H1 (cell line): Measurements from ENCODE around the gene CCDC33. TPM values are rescaled to one million over a fixed set of nuclear protein-coding genes. Genes with fewer than 3 reads are reported as not detected.

ENCODE experiments used
- CTCF ChIA-PET: fragments of 300-600 bp; sonication (Branson Sonifier 250); formaldehyde crosslinking; loops from one replicate; lab custom pipeline; 2021; ENCODE audit not compliant: partially characterized antibody; lab: Charles Lee
- POLR2A ChIA-PET: fragments of 300-600 bp; sonication (Branson Sonifier 250); formaldehyde crosslinking; loops from one replicate; lab custom pipeline; 2021; ENCODE audit warnings: inconsistent platforms; ENCODE audit not compliant: partially characterized antibody; lab: Charles Lee
- DNase-seq, 2 experiments: peaks; one replicate each; pipeline versions ENCODE4 v3.0.0 to v3.0.0-alpha.2; 2010 to 2022; ENCODE audit warnings: low spot score in 2 of 2, low read depth in 1 of 2, mixed read lengths in 1 of 2
- FAIRE-seq: peaks from 2 replicates; lab custom pipeline; 2011; peaks lifted over from hg19 to GRCh38; lab: Jason Lieb, UNC
- H2AFZ ChIP-seq: 2 replicates; pipeline ENCODE4 v1.8.1; 2012; ENCODE audit warnings: low read length, inconsistent platforms
- H2AK5ac ChIP-seq: 2 replicates; pipeline ENCODE4 v1.6.1; 2013; ENCODE audit warnings: low read depth, low read length
- H2BK120ac ChIP-seq: replicated peaks from 2 replicates; pipeline ENCODE3; 2013; ENCODE audit warnings: low read depth, low read length, inconsistent platforms
- H2BK12ac ChIP-seq: 2 replicates; pipeline ENCODE4 v1.6.1; 2013; ENCODE audit warnings: low read depth, low read length
- H2BK15ac ChIP-seq: 2 replicates; pipeline ENCODE4 v1.6.1; 2013; ENCODE audit warnings: low read length
- H2BK20ac ChIP-seq: 2 replicates; pipeline ENCODE4 v1.6.1; 2013; ENCODE audit warnings: low read length
- H2BK5ac ChIP-seq: 2 replicates; pipeline ENCODE4 v1.6.1; 2013; ENCODE audit warnings: low read depth, low read length
- H3K14ac ChIP-seq: 2 replicates; pipeline ENCODE4 v1.6.1; 2013; ENCODE audit warnings: inconsistent platforms; ENCODE audit not compliant: insufficient read length
- H3K18ac ChIP-seq: 2 replicates; pipeline ENCODE4 v1.6.1; 2013; ENCODE audit warnings: low read length; ENCODE audit errors: extremely low read depth
- H3K23ac ChIP-seq: 2 replicates; pipeline ENCODE4 v1.6.1; 2013; ENCODE audit warnings: inconsistent platforms; ENCODE audit not compliant: insufficient read length
- H3K23me2 ChIP-seq: 2 replicates; pipeline ENCODE4 v1.6.1; 2013; ENCODE audit warnings: low read depth, low read length
- H3K27ac ChIP-seq: 2 replicates; pipeline ENCODE4 v1.6.1; 2011; ENCODE audit warnings: low read depth, low read length, inconsistent platforms
- H3K27me3 ChIP-seq, 4 experiments: replicated peaks in 1 of 4; 1 replicate in 1 of 4; 2 replicates in 3 of 4; pipeline versions ENCODE4 v1.6.1 to v1.8.1; 2011 to 2013; ENCODE audit warnings: low read length in 3 of 4, mild to moderate bottlenecking in 3 of 4, inconsistent platforms in 2 of 4, mixed read lengths in 2 of 4, moderate library complexity in 1 of 4; ENCODE audit not compliant: control insufficient read depth in 3 of 4, insufficient read depth in 3 of 4; ENCODE audit errors: extremely low read depth in 1 of 4
- H3K36me3 ChIP-seq, 4 experiments: 2 replicates each; pipeline versions ENCODE4 v1.6.1 to v1.8.1; 2011 to 2013; ENCODE audit warnings: mild to moderate bottlenecking in 4 of 4, low read length in 3 of 4, moderate library complexity in 2 of 4, control low read depth in 1 of 4, inconsistent platforms in 1 of 4; ENCODE audit not compliant: insufficient read depth in 4 of 4, control insufficient read depth in 2 of 4
- H3K4ac ChIP-seq: replicated peaks from 2 replicates; pipeline ENCODE3; 2013; ENCODE audit warnings: low read length, low read depth, mixed read lengths, inconsistent platforms; ENCODE audit not compliant: insufficient read length
- H3K4me1 ChIP-seq, 4 experiments: replicated peaks in 1 of 4; 1 replicate in 1 of 4; 2 replicates in 3 of 4; pipeline versions ENCODE4 v1.6.1 to v1.8.1; 2011 to 2013; ENCODE audit warnings: low read length in 3 of 4, inconsistent platforms in 2 of 4, mixed read lengths in 1 of 4; ENCODE audit not compliant: insufficient read depth in 4 of 4, control insufficient read depth in 3 of 4
- H3K4me2 ChIP-seq, 2 experiments: 2 replicates each; pipeline versions ENCODE4 v1.6.1 to v1.8.1; 2011 to 2013; ENCODE audit warnings: low read depth in 2 of 2, low read length in 2 of 2, control low read depth in 1 of 2, inconsistent platforms in 1 of 2, mild to moderate bottlenecking in 1 of 2; ENCODE audit not compliant: insufficient read depth in 1 of 2
- H3K4me3 ChIP-seq, 4 experiments: fragments of 200-600, 300-600 bp in 1 of 4; sonication (generic), shearing (Covaris generic), sonication (Bioruptor Twin) in 1 of 4; 2 replicates each; pipeline versions ENCODE4 v1.5.1 to v1.8.1; 2011 to 2016; ENCODE audit warnings: low read length in 4 of 4, low read depth in 3 of 4, control low read depth in 2 of 4, inconsistent platforms in 2 of 4, mild to moderate bottlenecking in 2 of 4, mixed read lengths in 1 of 4, moderate library complexity in 1 of 4; ENCODE audit not compliant: insufficient read depth in 2 of 4; ENCODE audit errors: extremely low read depth in 1 of 4
- H3K56ac ChIP-seq: replicated peaks from 2 replicates; pipeline ENCODE3; 2013; ENCODE audit warnings: low read depth, mild to moderate bottlenecking, mixed read lengths, low read length, inconsistent platforms; ENCODE audit not compliant: insufficient read length
- H3K79me1 ChIP-seq: 2 replicates; pipeline ENCODE4 v1.6.1; 2013; ENCODE audit warnings: low read depth, low read length, control low read depth
- H3K79me2 ChIP-seq, 2 experiments: 2 replicates each; pipeline versions ENCODE4 v1.6.1 to v1.8.1; 2012 to 2013; ENCODE audit warnings: low read length in 2 of 2, mild to moderate bottlenecking in 2 of 2, inconsistent platforms in 1 of 2; ENCODE audit not compliant: insufficient read depth in 2 of 2, control insufficient read depth in 1 of 2
- H3K9ac ChIP-seq, 4 experiments: replicated peaks in 1 of 4; 1 replicate in 1 of 4; 2 replicates in 3 of 4; pipeline versions ENCODE4 v1.6.1 to v1.8.1; 2011 to 2013; ENCODE audit warnings: low read depth in 3 of 4, low read length in 3 of 4, control low read depth in 2 of 4, mild to moderate bottlenecking in 2 of 4, moderate library complexity in 2 of 4, inconsistent platforms in 1 of 4; ENCODE audit errors: extremely low read depth in 1 of 4
- H3K9me3 ChIP-seq, 2 experiments: 2 replicates each; pipeline versions ENCODE4 v1.6.1 to v1.8.1; 2012 to 2013; ENCODE audit warnings: mild to moderate bottlenecking in 2 of 2, moderate library complexity in 2 of 2, control low read depth in 1 of 2, inconsistent platforms in 1 of 2, low read depth in 1 of 2, low read length in 1 of 2, mixed read lengths in 1 of 2; ENCODE audit not compliant: insufficient read depth in 2 of 2
- H4K20me1 ChIP-seq, 2 experiments: replicated peaks in 1 of 2; 2 replicates each; pipeline versions ENCODE3 to v1.8.1; 2011 to 2013; ENCODE audit warnings: inconsistent platforms in 2 of 2, low read length in 2 of 2, mild to moderate bottlenecking in 1 of 2; ENCODE audit not compliant: insufficient read depth in 2 of 2, control insufficient read depth in 1 of 2
- H4K5ac ChIP-seq: 2 replicates; pipeline ENCODE4 v1.6.1; 2013; ENCODE audit warnings: low read length, low read depth, mixed read lengths, inconsistent platforms; ENCODE audit not compliant: insufficient read length
- H4K8ac ChIP-seq: 2 replicates; pipeline ENCODE4 v1.8.0; 2013; ENCODE audit warnings: mild to moderate bottlenecking, moderate library complexity, low read length, inconsistent platforms; ENCODE audit not compliant: insufficient read depth; ENCODE audit errors: extremely low read depth
- H4K91ac ChIP-seq: replicated peaks from 2 replicates; pipeline ENCODE3; 2013; ENCODE audit warnings: low read length, mixed read lengths, inconsistent platforms; ENCODE audit not compliant: insufficient read length
- ASH2L ChIP-seq: fragments of 200-600, 300-600 bp; sonication (generic); IDR thresholded peaks from one replicate; pipeline ENCODE4 v1.7.1; 2017; ENCODE audit warnings: low read length
- ATF2 ChIP-seq: IDR thresholded peaks from 2 replicates; pipeline ENCODE4 v1.6.1; 2012; ENCODE audit warnings: low read length, inconsistent platforms
- EP300 ChIP-seq, 2 experiments: IDR thresholded peaks; 1 replicate in 1 of 2; 2 replicates in 1 of 2; pipeline ENCODE4 v1.6.1; 2011 to 2012; ENCODE audit warnings: low read depth in 2 of 2, low read length in 2 of 2, mild to moderate bottlenecking in 2 of 2, borderline replicate concordance in 1 of 2, inconsistent platforms in 1 of 2, moderate library complexity in 1 of 2
- HDAC6 ChIP-seq: IDR thresholded peaks from one replicate; pipeline ENCODE4 v1.7.1; 2012; ENCODE audit warnings: low read depth, mild to moderate bottlenecking, inconsistent platforms, low read length, moderate library complexity
- JUND ChIP-seq: IDR thresholded peaks from 2 replicates; pipeline ENCODE4 v1.6.1; 2011; ENCODE audit warnings: mild to moderate bottlenecking, improper control_type of control experiment, low read length
- POLR2A ChIP-seq, 2 experiments: IDR thresholded peaks; 1 replicate in 1 of 2; 2 replicates in 1 of 2; pipeline ENCODE4 v1.6.1; 2011; ENCODE audit warnings: low read depth in 2 of 2, low read length in 2 of 2, mild to moderate bottlenecking in 2 of 2; ENCODE audit errors: control extremely low read depth in 1 of 2
- POLR2AphosphoS5 ChIP-seq: IDR thresholded peaks from 2 replicates; pipeline ENCODE4 v1.6.1; 2011; ENCODE audit warnings: low read depth, low read length
- POU5F1 ChIP-seq: IDR thresholded peaks from 2 replicates; pipeline ENCODE4 v1.6.1; 2011; ENCODE audit warnings: low read depth, mild to moderate bottlenecking, low read length, moderate library complexity
- RBBP5 ChIP-seq: IDR thresholded peaks from 2 replicates; pipeline ENCODE4 v1.7.1; 2012; ENCODE audit warnings: low read depth, mild to moderate bottlenecking, inconsistent platforms, low read length, moderate library complexity, borderline replicate concordance
- SUZ12 ChIP-seq: fragments of 200-600 bp; sonication (generic); IDR thresholded peaks from 2 replicates; pipeline ENCODE4 v1.6.1; 2012; ENCODE audit warnings: mild to moderate bottlenecking, inconsistent platforms, low read length, moderate library complexity, mixed read lengths
- WGBS, 2 experiments: shearing (Covaris generic) in 1 of 2; methylation state at CpG; one replicate each; pipeline versions ENCODE4 v1.1.6 to v1.1.7; 2013 to 2015; ENCODE audit warnings: low lambda C conversion rate in 2 of 2, mixed read lengths in 2 of 2, inconsistent platforms in 1 of 2, low coverage in 1 of 2, missing lambda C conversion rate in 1 of 2; ENCODE audit not compliant: insufficient replicate concordance in 2 of 2, insufficient coverage in 1 of 2, insufficient read length in 1 of 2; ENCODE audit errors: extremely low coverage in 1 of 2, missing lambda C conversion rate in 1 of 2; 5-methylcytosine and 5-hydroxymethylcytosine counted together
- polyA plus RNA-seq, 7 experiments: library from polyadenylated mRNA; depleted of rRNA in 3 of 7; stranded (reverse) in 5 of 7; unstranded in 2 of 7; fragments of >200 nt in 5 of 7; fragments of 200-250 nt in 2 of 7; gene quantifications; 1 replicate in 5 of 7; 2 replicates in 1 of 7; 4 replicates in 1 of 7; pipeline versions ENCODE4 v1.2.1 to v1.2.3, GENCODE V29; 2011 to 2013; ENCODE audit warnings: missing spikeins in 2 of 7, mixed read lengths in 2 of 7
- total RNA-seq: library from RNA; stranded (reverse); fragmentation: NEBNext Ultra II Directional; extraction: Animal tissue kit (Norgen Biotek cat#: 25700); gene quantifications from 2 replicates; pipeline ENCODE4 v1.2.1, GENCODE V29; 2021

The CCDC33 gene
- total and polyA plus RNA-seq, 2 of the 8 experiments (the other 6 are each of a cell fraction or from before 2014, with no cell fraction given): 2.0 to 2.7 TPM

GRCh38 chr15:74373056-74373650, 137.0 kb downstream of the CCDC33 start:
- FAIRE-seq: no peak
- Histone ChIP-seq H3K4me2 (peak overlapping the region; percentile 76 to 99; a peak in 3 of 4 replicates), H3K9ac (no peak overlapping the region), H3K36me3 (no peaks in the 10 kb centered on the region), H4K91ac (peak overlapping the region; percentile 75), H2BK5ac (peak overlapping the region; percentile 81; the same call in 1 of the 2 replicates), H3K9me3 (no peaks in the 10 kb centered on the region), H2AK5ac (peak overlapping the region; percentile 57; the same call in 1 of the 2 replicates), H3K4ac (peak overlapping the region; percentile 79), H4K8ac (no peak overlapping the region; the same call in 1 of the 2 replicates), H3K18ac (peak overlapping the region; percentile 73; the same call in 1 of the 2 replicates), H2BK12ac (peak overlapping the region; percentile 87), H3K4me1 (peaks cover 4 to 13% (median 8%) of the 10 kb centered on the region in 4 experiments), H3K23me2 (peaks cover 6% of the 10 kb centered on the region; the same call in 1 of the 2 replicates), H4K5ac (no peak overlapping the region), H3K14ac (no peak overlapping the region), H2AFZ (peak overlapping the region; percentile 92), H3K23ac (no peak overlapping the region), H3K4me3 (peak overlapping the region in 2 of 4 experiments; percentile 59 to 74; a peak in 2 of 8 replicates), H2BK120ac (no peak overlapping the region), H3K79me2 (no peaks in the 10 kb centered on the region), H3K27ac (no peak overlapping the region), H3K79me1 (no peaks in the 10 kb centered on the region; the same call in 1 of the 2 replicates), H4K20me1 (no peaks in the 10 kb centered on the region), H3K27me3 (peaks cover 0 to 3% (median 0%) of the 10 kb centered on the region in 4 experiments; a peak in 3 of 7 replicates), H3K56ac (no peak overlapping the region), H2BK15ac (peak overlapping the region; percentile 98; the same call in 1 of the 2 replicates), H2BK20ac (peak overlapping the region; percentile 43; the same call in 1 of the 2 replicates)
- CTCF ChIA-PET: interaction anchor here (0.9 to 36.8 kb wide), 19 partner anchors 11 to 357 kb away, joined by 3 to 1311 read pairs (median 6); partner anchors contain the start of genes CLK3 and SEMA7A
- DNase-seq: no peak
- POLR2A ChIA-PET: interaction anchor here (0.7 to 3.1 kb wide), 2 partner anchors 10 to 387 kb away, joined by 3 to 9 read pairs; no protein-coding TSS in a partner anchor
- 71% methylated on average over 13 of the region's 13 CpGs; no CpG with 5 or more reads in 1 of the 2 experiments for WGBS, 2 experiments
- TF ChIP-seq HDAC6 (no peak), JUND (no peak), ASH2L (no peak), POLR2A (IDR thresholded peaks at IDR 0.05; ENCODE audit: control extremely low read depth in 1 of 2, low read depth in 2 of 2, low read length in 2 of 2) (no peak), POLR2AphosphoS5 (no peak), SUZ12 (no peak), EP300 (IDR thresholded peaks at IDR 0.05; ENCODE audit: borderline replicate concordance in 1 of 2, low read depth in 2 of 2, low read length in 2 of 2) (no peak), ATF2 (no peak), POU5F1 (no peak), RBBP5 (no peak)
